GM06990 (cell line): ENCODE results near the gene UNC45B.
"Not testable (repeated sequence)": the region's sequence is repeated elsewhere in the genome, so short reads cannot be mapped to it uniquely, and the experiment has no call there.

Source experiments
- DNase-seq: peaks from one replicate; pipeline ENCODE4 v3.0.0-alpha.2; 2011; ENCODE audit not compliant: insufficient read length; ENCODE audit errors: extremely low read depth
- H3K27me3 ChIP-seq: replicated peaks from 2 replicates; pipeline ENCODE4 v1.6.0; 2011; ENCODE audit warnings: low read length; ENCODE audit not compliant: control insufficient read depth, insufficient read depth
- H3K36me3 ChIP-seq: 2 replicates; pipeline ENCODE4 v1.5.1; 2011; ENCODE audit warnings: low read length; ENCODE audit not compliant: control insufficient read depth, insufficient read depth
- H3K4me3 ChIP-seq: replicated peaks from 2 replicates; pipeline ENCODE4 v1.5.1; 2011; ENCODE audit warnings: low read depth, mild to moderate bottlenecking, control low read depth, low read length
- TF ChIP-seq, protein P1 (sequence below): IDR thresholded peaks from 2 replicates; pipeline ENCODE4 v1.5.1; 2011; ENCODE audit warnings: low read length, control low read depth, mild to moderate bottlenecking, inconsistent platforms; ENCODE audit not compliant: insufficient read depth, poor library complexity, severe bottlenecking

UNC45B gene

DNA sequence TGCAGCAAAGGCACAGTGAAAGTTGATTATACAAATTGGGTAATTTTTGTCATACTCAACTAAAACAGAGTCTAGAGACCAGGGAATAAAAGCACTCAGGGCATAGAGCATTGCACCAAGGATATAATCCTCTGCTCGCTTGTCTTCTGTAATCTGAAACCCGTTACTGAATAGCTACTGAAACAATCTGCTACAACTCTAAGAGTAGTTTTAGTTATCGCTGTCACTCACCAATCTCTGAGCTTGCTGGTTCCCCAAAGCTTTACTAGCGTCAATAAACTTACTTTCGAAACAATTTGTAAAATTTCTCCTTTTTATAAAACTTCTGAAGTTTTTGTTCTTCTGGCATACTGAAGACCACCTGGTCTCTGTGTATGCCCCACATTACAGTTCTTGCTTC lies 69.5 kb downstream of the UNC45B start:
- Histone ChIP-seq H3K27me3 (no peaks in the 10 kb centered on the region), H3K4me3 (no peak overlapping the region), H3K36me3 (no peaks in the 10 kb centered on the region)
- no peak for DNase-seq
- TF ChIP-seq, protein P1, sequence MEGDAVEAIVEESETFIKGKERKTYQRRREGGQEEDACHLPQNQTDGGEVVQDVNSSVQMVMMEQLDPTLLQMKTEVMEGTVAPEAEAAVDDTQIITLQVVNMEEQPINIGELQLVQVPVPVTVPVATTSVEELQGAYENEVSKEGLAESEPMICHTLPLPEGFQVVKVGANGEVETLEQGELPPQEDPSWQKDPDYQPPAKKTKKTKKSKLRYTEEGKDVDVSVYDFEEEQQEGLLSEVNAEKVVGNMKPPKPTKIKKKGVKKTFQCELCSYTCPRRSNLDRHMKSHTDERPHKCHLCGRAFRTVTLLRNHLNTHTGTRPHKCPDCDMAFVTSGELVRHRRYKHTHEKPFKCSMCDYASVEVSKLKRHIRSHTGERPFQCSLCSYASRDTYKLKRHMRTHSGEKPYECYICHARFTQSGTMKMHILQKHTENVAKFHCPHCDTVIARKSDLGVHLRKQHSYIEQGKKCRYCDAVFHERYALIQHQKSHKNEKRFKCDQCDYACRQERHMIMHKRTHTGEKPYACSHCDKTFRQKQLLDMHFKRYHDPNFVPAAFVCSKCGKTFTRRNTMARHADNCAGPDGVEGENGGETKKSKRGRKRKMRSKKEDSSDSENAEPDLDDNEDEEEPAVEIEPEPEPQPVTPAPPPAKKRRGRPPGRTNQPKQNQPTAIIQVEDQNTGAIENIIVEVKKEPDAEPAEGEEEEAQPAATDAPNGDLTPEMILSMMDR = no peak

DNA sequence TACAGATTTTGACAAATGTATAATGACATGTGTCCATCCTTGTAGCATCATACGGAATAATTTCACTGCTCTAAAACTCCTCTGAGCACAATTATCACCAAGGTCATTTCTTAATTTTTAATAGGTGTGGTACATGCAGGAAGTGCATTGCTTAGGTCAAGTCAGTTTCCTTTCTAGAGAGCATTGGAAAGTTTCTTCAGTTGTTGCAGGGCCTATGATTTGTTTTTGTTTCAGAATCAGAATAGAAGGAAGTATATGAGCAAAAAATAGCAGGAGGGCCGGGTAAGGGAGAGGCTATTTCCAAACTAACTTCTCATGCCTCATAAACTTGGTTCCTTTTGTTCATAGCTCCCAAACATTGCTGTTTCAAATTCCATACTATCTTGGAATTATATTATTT lies 71.3 kb downstream of the UNC45B start:
- TF ChIP-seq, protein P1 = no peak
- H3K27me3 ChIP-seq = no peaks in the 10 kb centered on the region
- H3K36me3 ChIP-seq = no peaks in the 10 kb centered on the region
- no peak overlapping the region for H3K4me3 ChIP-seq
- DNase-seq = no peak

DNA sequence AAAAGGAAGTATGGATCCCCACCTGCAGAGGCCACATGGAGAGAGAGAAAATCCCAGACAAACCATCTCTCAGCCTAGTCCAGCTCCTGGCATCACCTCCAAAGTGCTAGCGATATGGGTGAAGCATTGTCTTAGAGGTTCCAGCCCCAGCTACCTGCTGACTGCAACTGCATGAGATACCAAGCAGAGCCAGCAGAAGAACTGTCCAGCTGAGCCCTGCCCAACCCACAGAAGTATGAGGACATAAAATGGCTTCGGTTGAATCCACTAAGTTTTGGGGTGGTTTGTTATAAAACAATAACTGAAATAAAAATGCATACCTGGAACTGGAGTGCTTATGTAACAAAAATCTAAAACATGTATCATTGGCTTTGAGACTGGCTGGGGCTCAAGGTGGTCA lies 74.8 kb downstream of the UNC45B start:
- no peak overlapping the region for H3K4me3 ChIP-seq
- DNase-seq = no peak
- TF ChIP-seq, protein P1 = no peak
- no peaks in the 10 kb centered on the region for H3K36me3 ChIP-seq
- no peaks in the 10 kb centered on the region for H3K27me3 ChIP-seq

DNA sequence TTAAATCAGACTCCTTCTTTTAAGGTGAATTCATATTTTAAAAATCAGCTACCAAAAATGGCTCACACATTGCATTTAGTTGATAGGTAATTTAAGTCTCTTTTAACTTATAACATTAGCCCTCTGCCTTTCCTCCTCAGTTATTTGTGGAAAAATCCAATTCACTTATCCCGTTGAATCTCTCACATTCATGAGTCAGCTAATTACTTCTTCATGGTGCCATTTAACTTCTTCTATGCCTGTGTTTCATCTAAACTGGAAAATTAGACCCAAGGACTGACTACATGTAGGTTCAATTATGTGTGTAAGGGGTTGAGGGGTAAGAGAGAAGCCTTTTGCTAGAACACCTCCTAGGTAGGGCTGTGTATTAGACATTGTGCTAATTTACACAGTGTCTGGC lies 76.8 kb downstream of the UNC45B start:
- Histone ChIP-seq H3K36me3 (no peaks in the 10 kb centered on the region), H3K4me3 (no peak overlapping the region), H3K27me3 (no peaks in the 10 kb centered on the region)
- TF ChIP-seq, protein P1 = no peak
- DNase-seq = no peak

DNA sequence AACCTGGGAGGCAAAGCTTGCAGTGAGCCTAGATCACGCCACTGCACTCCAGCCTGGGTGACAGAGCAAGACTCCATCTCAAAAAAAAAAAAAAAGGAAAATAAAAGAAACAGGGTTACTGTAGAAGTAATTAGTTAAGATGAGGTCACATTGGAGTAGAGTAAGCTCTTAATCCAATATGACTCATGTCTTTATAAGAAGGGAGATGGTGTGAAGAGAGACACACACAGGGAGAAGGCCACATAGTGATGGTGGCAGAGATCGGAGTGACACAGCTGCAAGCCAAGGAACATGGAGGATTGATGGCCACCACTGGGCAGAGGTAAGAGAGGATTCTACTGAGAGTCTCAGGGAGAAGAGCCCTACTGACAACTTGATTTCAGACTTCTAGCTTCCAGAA lies 79.9 kb downstream of the UNC45B start:
- Histone ChIP-seq H3K36me3 (no peaks in the 10 kb centered on the region), H3K4me3 (no peak overlapping the region), H3K27me3 (no peaks in the 10 kb centered on the region)
- TF ChIP-seq, protein P1 = no peak
- DNase-seq = no peak

DNA sequence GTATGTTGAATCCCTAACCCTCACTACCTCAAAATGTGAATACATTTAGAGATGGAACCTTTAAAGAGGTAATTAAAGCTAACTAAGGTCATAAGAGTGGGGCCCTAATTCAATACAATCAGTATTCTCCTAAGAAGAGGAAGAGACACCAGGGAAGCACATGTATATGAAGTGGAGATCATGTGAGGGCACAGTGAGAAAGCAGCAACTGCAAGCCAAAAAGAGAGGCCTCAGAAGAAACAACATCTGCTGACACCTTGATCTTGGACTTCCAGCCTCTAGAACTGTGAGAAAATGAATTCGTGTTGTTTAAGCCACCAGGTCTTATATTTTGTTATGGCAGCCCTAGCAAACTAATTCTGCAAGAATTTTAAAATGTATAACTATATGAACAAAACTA lies 82.0 kb downstream of the UNC45B start:
- no peaks in the 10 kb centered on the region for H3K36me3 ChIP-seq
- no peaks in the 10 kb centered on the region for H3K27me3 ChIP-seq
- no peak overlapping the region for H3K4me3 ChIP-seq
- no peak for DNase-seq
- TF ChIP-seq, protein P1 = no peak

DNA sequence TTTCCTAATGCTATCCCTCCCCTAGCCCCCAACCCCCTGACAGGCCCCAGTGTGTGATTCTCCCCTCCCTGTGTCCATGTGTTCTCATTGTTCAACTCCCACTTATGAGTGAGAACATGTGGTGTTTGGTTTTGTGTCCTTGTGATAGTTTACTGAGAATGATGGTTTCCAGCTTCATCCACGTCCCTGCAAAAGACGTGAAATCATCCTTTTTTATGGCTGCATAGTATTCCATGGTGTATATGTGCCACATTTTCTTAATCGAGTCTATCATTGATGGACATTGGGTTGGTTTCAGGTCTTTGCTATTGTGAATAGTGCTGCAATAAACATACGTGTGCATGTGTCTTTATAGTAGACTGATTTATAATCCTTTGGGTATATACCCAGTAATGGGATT lies 86.7 kb downstream of the UNC45B start:
- H3K36me3 ChIP-seq, H3K4me3 ChIP-seq, DNase-seq, H3K27me3 ChIP-seq: not testable (repeated sequence)
